ENCODE results near the gene TMX2.

TMX2 gene

GRCh38 chr11:57764972-57765371 is 52.6 kb downstream of the TMX2 start:
- DNase-seq (ENCODE audit: low spot score) = no peak

GRCh38 chr11:57770793-57771192 is 58.4 kb downstream of the TMX2 start:
- no peak for DNase-seq (ENCODE audit: low spot score)

DNA sequence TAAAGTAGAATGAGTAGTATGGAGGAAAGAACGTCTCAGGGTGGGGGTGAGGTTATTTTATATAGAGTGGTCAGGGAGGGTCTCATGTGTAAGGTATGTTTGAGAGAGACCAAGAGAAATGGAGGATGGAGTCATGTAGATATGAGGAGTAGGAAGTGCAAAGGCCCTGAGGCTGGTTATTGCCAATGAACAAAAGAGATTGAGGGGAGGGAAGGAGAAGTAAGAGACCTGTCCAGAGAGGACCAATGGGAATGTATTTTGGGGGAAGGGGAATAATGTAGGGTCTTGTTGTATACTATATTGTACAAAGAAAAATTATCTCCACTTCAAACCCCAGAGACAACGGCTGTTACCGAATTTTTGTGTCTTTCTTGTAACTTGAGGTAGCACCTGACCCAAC is 59.0 kb downstream of the TMX2 start:
- DNase-seq (ENCODE audit: low spot score) = no peak

DNA sequence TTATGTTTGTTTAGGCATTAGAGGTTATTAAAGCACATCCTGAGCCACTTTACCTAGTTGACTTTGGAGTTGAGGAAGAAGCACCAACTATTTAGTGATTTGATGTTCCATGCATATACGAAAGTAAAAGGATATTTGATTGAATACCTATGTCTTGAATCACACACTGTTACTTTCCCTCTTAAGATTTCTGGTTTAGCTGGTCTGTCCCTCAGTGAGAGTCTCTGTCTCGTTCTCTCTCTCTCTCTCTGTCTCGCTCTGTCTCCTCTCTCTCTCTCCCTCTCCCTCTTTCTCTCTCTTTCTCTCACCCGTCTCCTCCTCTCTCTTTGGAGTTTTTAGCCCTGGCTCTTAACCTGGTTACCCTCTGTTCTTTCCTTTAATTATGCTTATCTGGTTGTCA is 60.2 kb downstream of the TMX2 start:
- no peak for DNase-seq (ENCODE audit: low spot score)

- DNase-seq (ENCODE audit: low spot score) = no peak
These were observed 60.7 kb downstream of the TMX2 start for GRCh38 chr11:57773026-57773598.

- no peak for DNase-seq (ENCODE audit: low spot score)
These were observed 63.1 kb downstream of the TMX2 start for GRCh38 chr11:57775491-57775890.

GRCh38 chr11:57776031-57776521 is 63.7 kb downstream of the TMX2 start:
- no peak for DNase-seq (ENCODE audit: low spot score)

- DNase-seq (ENCODE audit: low spot score) = no peak
These were observed 64.3 kb downstream of the TMX2 start for GRCh38 chr11:57776577-57777210.

- DNase-seq (ENCODE audit: low spot score) = no peak
These were observed 65.5 kb downstream of the TMX2 start for GRCh38 chr11:57777969-57778317.

DNA sequence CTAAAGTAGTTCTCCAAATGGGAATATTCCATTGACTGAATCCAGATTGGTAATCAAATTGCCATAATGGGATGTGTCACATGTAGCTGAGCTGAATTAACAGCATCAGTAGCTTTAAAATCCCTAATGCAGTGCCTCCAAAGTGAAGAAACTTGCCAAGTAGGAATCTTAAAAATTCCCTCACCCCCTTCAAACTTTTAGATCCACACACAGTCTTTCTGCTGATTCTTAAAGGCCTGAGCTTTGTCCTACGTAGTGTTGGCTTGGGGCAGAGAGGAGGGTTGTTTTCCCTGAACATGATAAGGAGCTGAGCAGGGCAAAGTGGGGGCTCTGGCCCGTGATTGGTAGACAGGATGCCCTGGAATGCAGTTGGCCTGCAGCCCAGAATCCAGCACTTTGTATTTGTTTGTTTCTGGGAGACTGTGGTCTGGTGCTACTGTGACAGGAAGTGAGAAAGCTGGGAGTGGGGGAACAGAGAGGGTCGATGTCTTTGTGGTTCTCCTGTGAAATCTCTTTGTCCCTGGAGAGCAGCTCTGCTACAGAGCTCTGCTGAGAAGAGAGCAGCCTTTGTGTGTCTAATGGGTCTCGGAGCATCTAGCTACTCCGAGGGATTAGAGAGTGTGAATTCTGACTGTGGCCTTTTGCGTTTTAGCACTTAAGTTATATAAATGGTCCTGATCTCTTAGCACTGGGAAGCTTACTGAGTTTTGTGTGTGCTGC is 66.1 kb downstream of the TMX2 start:
- DNase-seq (ENCODE audit: low spot score) = peak; percentile 86

- no peak for DNase-seq (ENCODE audit: low spot score)
These were observed 66.9 kb downstream of the TMX2 start for GRCh38 chr11:57779276-57779675.

- no peak for DNase-seq (ENCODE audit: low spot score)
These were observed 69.1 kb downstream of the TMX2 start for GRCh38 chr11:57781529-57781943.

DNA sequence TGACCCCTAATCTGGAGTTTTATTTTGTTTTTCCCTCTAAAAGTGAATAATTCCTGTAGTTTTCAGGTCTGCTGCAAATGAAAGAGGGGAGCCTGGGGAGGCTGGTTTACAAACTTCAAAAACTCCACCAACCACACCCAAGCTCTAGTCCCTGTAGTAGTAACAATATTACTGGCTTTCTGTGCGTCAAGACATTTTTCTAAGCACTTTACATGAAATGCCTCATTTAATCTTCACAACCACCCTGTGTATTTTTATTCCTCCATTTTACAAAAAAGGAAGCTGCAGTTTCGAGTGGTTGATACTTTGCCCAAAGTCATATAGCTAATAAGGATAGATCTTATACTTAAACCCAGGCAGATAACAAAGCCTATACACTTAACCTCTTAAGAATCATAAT is 72.7 kb downstream of the TMX2 start:
- DNase-seq (ENCODE audit: low spot score) = no peak

DNA sequence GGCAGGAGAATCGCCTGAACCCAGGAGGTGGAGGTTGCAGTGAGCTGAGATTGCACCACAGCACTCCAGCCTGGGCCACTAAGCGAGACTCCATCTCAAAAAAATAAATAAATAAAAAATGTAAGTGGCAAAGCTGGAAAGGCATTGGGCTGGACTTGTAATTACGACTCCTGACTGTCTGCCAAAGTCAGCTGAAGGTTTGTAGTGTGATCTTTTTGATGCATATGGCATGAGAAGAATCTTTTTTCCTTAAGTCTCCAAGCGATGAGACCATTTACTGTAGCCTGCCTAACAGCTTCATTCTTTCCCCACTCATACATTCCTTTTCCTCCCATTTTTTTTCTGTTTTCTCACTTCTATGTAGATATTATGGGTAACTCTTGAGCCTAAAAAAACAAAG is 74.0 kb downstream of the TMX2 start:
- DNase-seq (ENCODE audit: low spot score) = no peak

GRCh38 chr11:57787006-57787604 is 74.7 kb downstream of the TMX2 start:
- DNase-seq (ENCODE audit: low spot score) = no peak

- DNase-seq (ENCODE audit: low spot score) = no peak
These were observed 75.7 kb downstream of the TMX2 start for GRCh38 chr11:57787920-57788702.

DNA sequence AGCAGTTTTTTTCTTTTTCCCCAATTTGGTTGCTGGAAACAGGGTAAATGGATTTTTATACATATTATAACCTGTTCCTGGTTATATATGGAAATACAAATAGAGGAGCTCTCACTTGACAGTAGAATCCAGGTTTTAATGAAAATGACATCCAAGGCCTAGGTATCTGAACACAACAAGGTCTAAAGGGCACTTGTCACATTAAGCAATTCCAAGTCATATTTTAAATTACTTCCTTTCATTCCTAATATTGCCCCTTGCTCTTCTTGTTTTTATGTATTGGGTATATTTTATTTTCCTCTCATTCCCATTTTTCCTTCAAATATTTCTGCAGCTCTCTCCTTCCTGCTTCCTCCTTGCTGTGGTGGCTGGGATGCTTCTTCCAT is 76.3 kb downstream of the TMX2 start:
- no peak for DNase-seq (ENCODE audit: low spot score)
